AG04450 (cell line): ENCODE measurements around the gene SLC35F4. TPM values are rescaled to one million over a fixed set of nuclear protein-coding genes. Genes with fewer than 3 reads are reported as not detected.

Experiments
- CTCF ChIA-PET: fragments of 300-600, 350-600 bp; formaldehyde crosslinking; extraction: SDS; loops from one replicate; lab custom pipeline; 2022; ENCODE audit warnings: antibody characterized with exemption, inconsistent platforms; lab: Charles Lee
- POLR2A ChIA-PET: fragments of 350-600 bp; formaldehyde crosslinking; extraction: SDS; loops from one replicate; lab custom pipeline; 2021; ENCODE audit warnings: antibody characterized with exemption, inconsistent platforms; lab: Yijun Ruan, JAX
- DNase-seq: peaks from one replicate; pipeline ENCODE4 v3.0.0-alpha.2; 2011; ENCODE audit warnings: low read depth, low spot score
- H3K27ac ChIP-seq: one replicate; pipeline ENCODE4 v1.5.1; 2012; ENCODE audit warnings: low read depth, low read length, control low read depth
- H3K27me3 ChIP-seq: one replicate; pipeline ENCODE4 v1.6.0; 2012; ENCODE audit warnings: low read length; ENCODE audit not compliant: control insufficient read depth, insufficient read depth
- H3K4me3 ChIP-seq: 2 replicates; pipeline ENCODE4 v1.5.1; 2011; ENCODE audit warnings: mild to moderate bottlenecking, low read depth, low read length, control low read depth
- H3K9me3 ChIP-seq: 2 replicates; pipeline ENCODE4 v1.5.1; 2012; ENCODE audit warnings: low read length; ENCODE audit not compliant: control insufficient read depth, insufficient read depth
- CTCF ChIP-seq: IDR thresholded peaks from 2 replicates; pipeline ENCODE4 v1.5.1; 2011; ENCODE audit warnings: low read depth, low read length, control low read depth, inconsistent platforms
- polyA plus RNA-seq: library from polyadenylated mRNA; depleted of rRNA; stranded (reverse); fragments of >200 nt; gene quantifications from 2 replicates; pipeline ENCODE4 v1.2.3, GENCODE V29; 2011

Gene SLC35F4
- polyA plus RNA-seq, 1 experiment = not detected

- no peak for TF ChIP-seq CTCF
- Histone ChIP-seq H3K27me3 (peaks cover 3% of the 10 kb centered on the region), H3K4me3 (no peak overlapping the region), H3K9me3 (no peaks in the 10 kb centered on the region), H3K27ac (no peak overlapping the region)
- POLR2A ChIA-PET = no interaction called here
- DNase-seq = no peak
- CTCF ChIA-PET = interaction anchor here (0.6 kb wide), 1 partner anchor 157 kb away, joined by 3 read pairs; no protein-coding TSS in a partner anchor
Measured at GRCh38 chr14:57854571-57854970, 11.3 kb downstream of the SLC35F4 start.

- no peak for DNase-seq
- TF ChIP-seq CTCF = no peak
- ChIA-PET POLR2A (no interaction called here), CTCF (no interaction called here)
- Histone ChIP-seq H3K4me3 (no peak overlapping the region), H3K27ac (no peak overlapping the region), H3K9me3 (no peaks in the 10 kb centered on the region), H3K27me3 (peaks cover 3% of the 10 kb centered on the region)
Measured at GRCh38 chr14:57851354-57851753, 14.5 kb downstream of the SLC35F4 start.

GRCh38 chr14:57848786-57849185, 17.1 kb downstream of the SLC35F4 start:
- ChIA-PET POLR2A (no interaction called here), CTCF (no interaction called here)
- DNase-seq = no peak
- no peak for TF ChIP-seq CTCF
- H3K27me3 ChIP-seq = peaks cover 3% of the 10 kb centered on the region
- H3K4me3 ChIP-seq = no peak overlapping the region
- H3K27ac ChIP-seq = no peak overlapping the region
- no peaks in the 10 kb centered on the region for H3K9me3 ChIP-seq

- Histone ChIP-seq H3K27me3 (peaks cover 3% of the 10 kb centered on the region), H3K9me3 (no peaks in the 10 kb centered on the region), H3K27ac (no peak overlapping the region), H3K4me3 (no peak overlapping the region)
- CTCF ChIA-PET = no interaction called here
- TF ChIP-seq CTCF = no peak
- no peak for DNase-seq
- POLR2A ChIA-PET = no interaction called here
Measured at GRCh38 chr14:57848353-57848752, 17.5 kb downstream of the SLC35F4 start.

GRCh38 chr14:57847706-57848105, 18.2 kb downstream of the SLC35F4 start:
- no peak for TF ChIP-seq CTCF
- H3K27ac ChIP-seq = no peak overlapping the region
- POLR2A ChIA-PET = no interaction called here
- CTCF ChIA-PET = interaction anchor here (1.4 kb wide), 1 partner anchor 24 kb away, joined by 4 read pairs; no protein-coding TSS in a partner anchor
- H3K4me3 ChIP-seq = no peak overlapping the region
- DNase-seq = no peak
- no peaks in the 10 kb centered on the region for H3K9me3 ChIP-seq
- peaks cover 3% of the 10 kb centered on the region for H3K27me3 ChIP-seq
